Activated T-helper 1 cell treated with anti-CD3 and anti-CD28 coated beads, Interleukin-12 subunit alpha, Interleukin-12 subunit beta, Interleukin-2, Interleukin-4 antibody, amounts not matched to agents 30 ng/mL and 10 ng/mL and 1 ng/mL, durations not matched to agents 14 hours and 24 hours and 36 hours (primary cell): ENCODE results near the gene ZMYND15. TPM values are rescaled to one million over a fixed set of nuclear protein-coding genes. Genes with fewer than 3 reads are reported as not detected.
"Not testable (repeated sequence)": the region's sequence is repeated elsewhere in the genome, so short reads cannot be mapped to it uniquely, and the experiment has no call there.

ENCODE experiments used
- DNase-seq: peaks from one replicate; pipeline ENCODE4 v3.0.0; 2021; ENCODE audit warnings: low spot score
- H3K27ac Mint-ChIP-seq: one replicate; pipeline ENCODE4 v1.8.0; 2021; ENCODE audit warnings: mild to moderate bottlenecking, mixed read lengths
- H3K27me3 Mint-ChIP-seq: one replicate; pipeline ENCODE4 v1.8.0; 2022; ENCODE audit warnings: mild to moderate bottlenecking, moderate library complexity, mixed read lengths; ENCODE audit not compliant: insufficient read depth
- H3K36me3 Mint-ChIP-seq: one replicate; pipeline ENCODE4 v1.8.0; 2021; ENCODE audit warnings: low read depth, mixed read lengths
- H3K4me1 Mint-ChIP-seq: one replicate; pipeline ENCODE4 v1.8.0; 2021; ENCODE audit warnings: low read depth, mixed read lengths
- H3K4me3 Mint-ChIP-seq: one replicate; pipeline ENCODE4 v1.8.0; 2021; ENCODE audit warnings: mild to moderate bottlenecking, moderate library complexity, mixed read lengths
- H3K9me3 Mint-ChIP-seq: one replicate; pipeline ENCODE4 v1.8.0; 2021; ENCODE audit warnings: mixed read lengths
- intact Hi-C: fragments of 100-400 bp; cut with micrococcal nuclease; formaldehyde crosslinking; loops from one replicate; pipeline ENCODE4 v1.15.1; 2024
- total RNA-seq: library from RNA; stranded (reverse); gene quantifications from 2 replicates; pipeline ENCODE4 v1.2.3, GENCODE V29; 2022

The ZMYND15 gene
- total RNA-seq: 0.18 TPM in 1 of 2 replicates, not detected in the other

- H3K36me3 Mint-ChIP-seq: peaks cover 6% of the 10 kb centered on the region
- H3K4me3 Mint-ChIP-seq: peak within 1 kb of the TSS; percentile 81
- peak within 1 kb of the TSS; percentile 61 for H3K27ac Mint-ChIP-seq
- peak; percentile 48 for DNase-seq
- H3K4me1 Mint-ChIP-seq: peaks cover 19% of the 10 kb centered on the region
- H3K9me3 Mint-ChIP-seq: no peaks in the 10 kb centered on the region
- intact Hi-C loops: loop anchor here (1.0 to 5.0 kb wide), 2 partner anchors 8 to 37 kb away; partner anchors contain the start of genes MED11 and PELP1
- H3K27me3 Mint-ChIP-seq: peaks cover 28% of the 10 kb centered on the region
These were observed at the start of gene ZMYND15, which contains the start of gene CXCL16 for GRCh38 chr17:4739122-4740024. TSS of gene ZMYND15 (plus strand) at chr17:4739833. CDS start at chr17:4740549, 716 bp downstream. TSS of gene CXCL16 (minus strand) at chr17:4739928. CDS start at chr17:4739339, 589 bp downstream.

GRCh38 chr17:4689872-4690271 is 49.8 kb upstream of the ZMYND15 start:
- H3K27me3 Mint-ChIP-seq, H3K9me3 Mint-ChIP-seq, H3K4me3 Mint-ChIP-seq, H3K27ac Mint-ChIP-seq, DNase-seq, intact Hi-C loops: not testable (repeated sequence)
- Mint-ChIP-seq H3K36me3 (peaks cover 59% of the 10 kb centered on the region), H3K4me1 (peaks cover 17% of the 10 kb centered on the region)

GRCh38 chr17:4690745-4691144 is 48.9 kb upstream of the ZMYND15 start:
- Mint-ChIP-seq H3K4me3 (no peak overlapping the region), H3K9me3 (no peaks in the 10 kb centered on the region), H3K4me1 (peaks cover 21% of the 10 kb centered on the region), H3K27ac (no peak overlapping the region), H3K27me3 (no peaks in the 10 kb centered on the region), H3K36me3 (peaks cover 52% of the 10 kb centered on the region)
- no peak for DNase-seq
- intact Hi-C loops: no loop called here

- Mint-ChIP-seq H3K4me1 (peaks cover 31% of the 10 kb centered on the region), H3K36me3 (peaks cover 50% of the 10 kb centered on the region), H3K9me3 (no peaks in the 10 kb centered on the region), H3K4me3 (no peak overlapping the region), H3K27me3 (no peaks in the 10 kb centered on the region), H3K27ac (no peak overlapping the region)
- intact Hi-C loops: no loop called here
- DNase-seq: no peak
These were observed 47.9 kb upstream of the ZMYND15 start for GRCh38 chr17:4691686-4692085.

GRCh38 chr17:4693416-4693815 is 46.2 kb upstream of the ZMYND15 start:
- Mint-ChIP-seq H3K36me3 (peaks cover 40% of the 10 kb centered on the region), H3K9me3 (no peaks in the 10 kb centered on the region), H3K4me3 (no peak overlapping the region), H3K27me3 (no peaks in the 10 kb centered on the region), H3K27ac (no peak overlapping the region), H3K4me1 (peaks cover 31% of the 10 kb centered on the region)
- no peak for DNase-seq
- intact Hi-C loops: no loop called here

- Mint-ChIP-seq H3K27me3 (no peaks in the 10 kb centered on the region), H3K27ac (peak overlapping the region; percentile 92), H3K4me1 (peaks cover 31% of the 10 kb centered on the region), H3K4me3 (peak overlapping the region; percentile 23), H3K36me3 (peaks cover 19% of the 10 kb centered on the region), H3K9me3 (no peaks in the 10 kb centered on the region)
- intact Hi-C loops: loop anchor here (1.0 kb wide), 1 partner anchor 38 kb away; no protein-coding TSS in a partner anchor
- no peak for DNase-seq
These were observed 43.2 kb upstream of the ZMYND15 start for GRCh38 chr17:4696437-4696805.

- not testable (repeated sequence) for H3K27me3 Mint-ChIP-seq, H3K27ac Mint-ChIP-seq, H3K9me3 Mint-ChIP-seq, H3K4me3 Mint-ChIP-seq, DNase-seq
- H3K4me1 Mint-ChIP-seq: peaks cover 48% of the 10 kb centered on the region
- H3K36me3 Mint-ChIP-seq: peaks cover 13% of the 10 kb centered on the region
- intact Hi-C loops: loop anchor here (5.0 kb wide), 2 partner anchors 38 to 137 kb away; partner anchors contain the start of genes CXCL16, GGT6 and ZMYND15
These were observed 40.1 kb upstream of the ZMYND15 start for GRCh38 chr17:4699401-4700056.

- H3K4me3 Mint-ChIP-seq: peak overlapping the region; percentile 90
- no peaks in the 10 kb centered on the region for H3K9me3 Mint-ChIP-seq
- peak overlapping the region; percentile 29 for H3K27ac Mint-ChIP-seq
- intact Hi-C loops: loop anchor here (5.0 kb wide), 2 partner anchors 36 to 139 kb away; partner anchors contain the start of genes CXCL16, GGT6 and ZMYND15
- peaks cover 15% of the 10 kb centered on the region for H3K36me3 Mint-ChIP-seq
- no peaks in the 10 kb centered on the region for H3K27me3 Mint-ChIP-seq
- no peak for DNase-seq
- peaks cover 52% of the 10 kb centered on the region for H3K4me1 Mint-ChIP-seq
These were observed 38.5 kb upstream of the ZMYND15 start for GRCh38 chr17:4701116-4701515.

GRCh38 chr17:4703330-4703691 is 36.3 kb upstream of the ZMYND15 start:
- intact Hi-C loops: loop anchor here (5.0 kb wide), 2 partner anchors 34 to 141 kb away; partner anchors contain the start of genes CXCL16, GGT6 and ZMYND15

GRCh38 chr17:4704574-4704907 is 35.1 kb upstream of the ZMYND15 start:
- intact Hi-C loops: loop anchor here (1.0 to 5.0 kb wide), 3 partner anchors 33 to 236 kb away; partner anchors contain the start of genes CXCL16, GGT6, RNF167 and SLC25A11
- not testable (repeated sequence) for H3K36me3 Mint-ChIP-seq, H3K27me3 Mint-ChIP-seq, H3K9me3 Mint-ChIP-seq, DNase-seq
- Mint-ChIP-seq H3K27ac (peak overlapping the region; percentile 95), H3K4me1 (peaks cover 54% of the 10 kb centered on the region), H3K4me3 (peak overlapping the region; percentile 90)

More at GRCh38 chr17:4703330-4703691, 36.3 kb upstream of the ZMYND15 start:
- no peak for DNase-seq
- peaks cover 48% of the 10 kb centered on the region for H3K4me1 Mint-ChIP-seq
- H3K4me3 Mint-ChIP-seq: peak overlapping the region; percentile 90
- H3K27ac Mint-ChIP-seq: peak overlapping the region; percentile 69
- no peaks in the 10 kb centered on the region for H3K27me3 Mint-ChIP-seq
- H3K9me3 Mint-ChIP-seq: no peaks in the 10 kb centered on the region
- peaks cover 10% of the 10 kb centered on the region for H3K36me3 Mint-ChIP-seq

- Mint-ChIP-seq H3K36me3 (peaks cover 10% of the 10 kb centered on the region), H3K4me1 (peaks cover 58% of the 10 kb centered on the region), H3K4me3 (peak overlapping the region; percentile 90), H3K27me3 (no peaks in the 10 kb centered on the region), H3K9me3 (no peaks in the 10 kb centered on the region), H3K27ac (peak overlapping the region; percentile 95)
- no peak for DNase-seq
- intact Hi-C loops: loop anchor here (1.0 to 5.0 kb wide), 3 partner anchors 32 to 235 kb away; partner anchors contain the start of genes CXCL16, GGT6, RNF167 and SLC25A11
These were observed 34.6 kb upstream of the ZMYND15 start for GRCh38 chr17:4704991-4705390.

- no peak for DNase-seq
- no peaks in the 10 kb centered on the region for H3K27me3 Mint-ChIP-seq
- H3K27ac Mint-ChIP-seq: peak overlapping the region; percentile 77
- H3K36me3 Mint-ChIP-seq: peaks cover 8% of the 10 kb centered on the region
- no peaks in the 10 kb centered on the region for H3K9me3 Mint-ChIP-seq
- intact Hi-C loops: no loop called here
- peaks cover 58% of the 10 kb centered on the region for H3K4me1 Mint-ChIP-seq
- peak overlapping the region; percentile 90 for H3K4me3 Mint-ChIP-seq
These were observed 33.5 kb upstream of the ZMYND15 start for GRCh38 chr17:4706121-4706520.
